H9 (cell line): Measurements from ENCODE around the gene SLC9A4. TPM values are rescaled to one million over a fixed set of nuclear protein-coding genes. Genes with fewer than 3 reads are reported as not detected.

Experiments
- DNase-seq: peaks from one replicate; pipeline ENCODE4 v3.0.0-alpha.2; 2017
- H2AFZ ChIP-seq: one replicate; pipeline ENCODE4 v1.6.1; 2013; ENCODE audit warnings: mild to moderate bottlenecking, low read length, control low read depth, moderate library complexity
- H2AK5ac ChIP-seq: 2 replicates; pipeline ENCODE4 v1.6.1; 2013; ENCODE audit warnings: low read length, control low read depth, mixed read lengths; ENCODE audit not compliant: insufficient read length
- H2BK120ac ChIP-seq: one replicate; pipeline ENCODE4 v1.6.1; 2013; ENCODE audit warnings: low read depth, mild to moderate bottlenecking, low read length, control low read depth, inconsistent platforms; ENCODE audit not compliant: poor library complexity, severe bottlenecking
- H2BK12ac ChIP-seq: 2 replicates; pipeline ENCODE4 v1.6.1; 2013; ENCODE audit warnings: low read length, control low read depth, mixed read lengths, low read depth; ENCODE audit not compliant: insufficient read length
- H2BK15ac ChIP-seq: 2 replicates; pipeline ENCODE4 v1.6.1; 2013; ENCODE audit warnings: low read depth, low read length, control low read depth
- H2BK20ac ChIP-seq: one replicate; pipeline ENCODE4 v1.6.1; 2013; ENCODE audit warnings: low read depth, mild to moderate bottlenecking, low read length, control low read depth, inconsistent platforms; ENCODE audit not compliant: poor library complexity, severe bottlenecking
- H2BK5ac ChIP-seq: 2 replicates; pipeline ENCODE4 v1.6.1; 2013; ENCODE audit warnings: low read length, control low read depth, mixed read lengths; ENCODE audit not compliant: insufficient read length
- H3K14ac ChIP-seq: 2 replicates; pipeline ENCODE4 v1.6.1; 2013; ENCODE audit warnings: low read length, control low read depth; ENCODE audit not compliant: insufficient read depth
- H3K18ac ChIP-seq: 2 replicates; pipeline ENCODE4 v1.6.1; 2013; ENCODE audit warnings: low read depth, mild to moderate bottlenecking, mixed read lengths, low read length, control low read depth; ENCODE audit not compliant: insufficient read length
- H3K23ac ChIP-seq: 2 replicates; pipeline ENCODE4 v1.6.1; 2013; ENCODE audit warnings: low read length, control low read depth, mixed read lengths, low read depth; ENCODE audit not compliant: insufficient read length
- H3K23me2 ChIP-seq: 2 replicates; pipeline ENCODE4 v1.6.1; 2013; ENCODE audit warnings: low read depth, mild to moderate bottlenecking, mixed read lengths, low read length, control low read depth; ENCODE audit not compliant: insufficient read length, poor library complexity, severe bottlenecking
- H3K27ac ChIP-seq: 2 replicates; pipeline ENCODE4 v1.5.1; 2013; ENCODE audit warnings: low read length, control low read depth, mixed read lengths, low read depth; ENCODE audit not compliant: insufficient read length
- H3K27me3 ChIP-seq: 2 replicates; pipeline ENCODE4 v1.6.1; 2013; ENCODE audit warnings: low read length, control low read depth, inconsistent platforms; ENCODE audit not compliant: insufficient read depth
- H3K4ac ChIP-seq: 2 replicates; pipeline ENCODE4 v1.6.1; 2013; ENCODE audit warnings: low read depth, mild to moderate bottlenecking, control low read depth, inconsistent platforms, low read length, moderate library complexity
- H3K4me1 ChIP-seq: 2 replicates; pipeline ENCODE4 v1.6.1; 2013; ENCODE audit warnings: low read length, control low read depth, inconsistent platforms; ENCODE audit not compliant: insufficient read depth
- H3K4me2 ChIP-seq: 2 replicates; pipeline ENCODE4 v1.6.1; 2013; ENCODE audit warnings: low read length, control low read depth, mixed read lengths; ENCODE audit not compliant: insufficient read length, insufficient read depth
- H3K56ac ChIP-seq: 2 replicates; pipeline ENCODE4 v1.6.1; 2013; ENCODE audit warnings: low read depth, mild to moderate bottlenecking, mixed read lengths, low read length, control low read depth; ENCODE audit not compliant: insufficient read length
- H3K79me1 ChIP-seq: 2 replicates; pipeline ENCODE4 v1.6.1; 2013; ENCODE audit warnings: low read depth, mild to moderate bottlenecking, moderate library complexity, low read length, control low read depth, inconsistent platforms; ENCODE audit not compliant: insufficient read depth, poor library complexity, severe bottlenecking
- H3K79me2 ChIP-seq: 2 replicates; pipeline ENCODE4 v1.6.1; 2013; ENCODE audit warnings: low read length, control low read depth, inconsistent platforms; ENCODE audit not compliant: insufficient read depth
- H3K9ac ChIP-seq: 2 replicates; pipeline ENCODE4 v1.6.1; 2013; ENCODE audit warnings: low read length, control low read depth, mixed read lengths; ENCODE audit not compliant: insufficient read length; ENCODE audit errors: extremely low read depth
- H3K9me3 ChIP-seq: one replicate; pipeline ENCODE4 v1.6.1; 2013; ENCODE audit warnings: low read depth, low read length, inconsistent platforms; ENCODE audit not compliant: control insufficient read depth
- H3T11ph ChIP-seq: one replicate; pipeline ENCODE4 v1.6.1; 2013; ENCODE audit warnings: mild to moderate bottlenecking, low read length, control low read depth, inconsistent platforms
- H4K20me1 ChIP-seq: one replicate; pipeline ENCODE4 v1.6.1; 2013; ENCODE audit not compliant: control insufficient read depth, insufficient read length, insufficient read depth
- H4K5ac ChIP-seq: 2 replicates; pipeline ENCODE4 v1.6.1; 2013; ENCODE audit warnings: low read depth, mild to moderate bottlenecking, mixed read lengths, low read length, control low read depth; ENCODE audit not compliant: insufficient read length
- H4K8ac ChIP-seq: replicated peaks from 2 replicates; pipeline ENCODE4 v1.6.1; 2013; ENCODE audit warnings: low read length, control low read depth, mixed read lengths, low read depth; ENCODE audit not compliant: insufficient read length
- H4K91ac ChIP-seq: 2 replicates; pipeline ENCODE4 v1.6.1; 2013; ENCODE audit warnings: low read depth, mild to moderate bottlenecking, moderate library complexity, mixed read lengths, low read length, control low read depth; ENCODE audit not compliant: insufficient read length
- H3K27ac Mint-ChIP-seq, 3 experiments: 2 replicates in 2 of 3; 3 replicates in 1 of 3; pipeline ENCODE4 v1.8.0; 2020 to 2021; ENCODE audit warnings: mixed read lengths in 3 of 3, mild to moderate bottlenecking in 1 of 3, moderate library complexity in 1 of 3
- H3K27me3 Mint-ChIP-seq: 2 replicates; pipeline ENCODE4 v1.8.0; 2021; ENCODE audit warnings: low read depth, mild to moderate bottlenecking, moderate library complexity, mixed read lengths
- H3K36me3 Mint-ChIP-seq, 3 experiments: 2 replicates in 2 of 3; 3 replicates in 1 of 3; pipeline ENCODE4 v1.8.0; 2020 to 2021; ENCODE audit warnings: low read depth in 3 of 3, mixed read lengths in 3 of 3; ENCODE audit not compliant: insufficient read depth in 1 of 3
- H3K4me1 Mint-ChIP-seq, 2 experiments: 2 replicates each; pipeline ENCODE4 v1.8.0; 2020; ENCODE audit warnings: mixed read lengths in 2 of 2
- H3K4me3 Mint-ChIP-seq, 2 experiments: 2 replicates in 1 of 2; 3 replicates in 1 of 2; pipeline ENCODE4 v1.8.0; 2020 to 2021; ENCODE audit warnings: mild to moderate bottlenecking in 2 of 2, mixed read lengths in 2 of 2, moderate library complexity in 1 of 2
- H3K9me3 Mint-ChIP-seq, 2 experiments: 2 replicates in 1 of 2; 3 replicates in 1 of 2; pipeline ENCODE4 v1.8.0; 2020; ENCODE audit warnings: mild to moderate bottlenecking in 2 of 2, mixed read lengths in 2 of 2, moderate library complexity in 1 of 2
- WGBS: extraction: QIAGEN DNeasy Blood & Tissue Kit; methylation state at CpG from one replicate; pipeline ENCODE4 v1.1.7; 2013; ENCODE audit warnings: missing lambda C conversion rate, low lambda C conversion rate, mixed read lengths; ENCODE audit not compliant: insufficient read length; ENCODE audit errors: extremely low coverage; 5-methylcytosine and 5-hydroxymethylcytosine counted together
- total RNA-seq: library from RNA; stranded (reverse); gene quantifications from 2 replicates; pipeline ENCODE4 v1.2.1, GENCODE V29; 2021
- TF ChIP-seq, protein P1 (sequence below): fragments of 200-600 bp; sonication (generic); conservative IDR thresholded peaks from 3 replicates; pipeline ENCODE4 v1.8.0; 2021; ENCODE audit warnings: antibody characterized with exemption, mild to moderate bottlenecking

SLC9A4 gene
- total RNA-seq, 1 experiment from 2014 or later: not detected

- Histone ChIP-seq H3K56ac (no peak overlapping the region), H3T11ph (no peak overlapping the region), H2BK15ac (no peak overlapping the region), H3K9ac (no peak overlapping the region), H3K4me1 (no peaks in the 10 kb centered on the region), H3K79me2 (no peaks in the 10 kb centered on the region), H3K79me1 (no peaks in the 10 kb centered on the region), H4K8ac (no peak overlapping the region), H3K23me2 (no peaks in the 10 kb centered on the region), H2AFZ (no peak overlapping the region), H2BK20ac (no peak overlapping the region), H3K27ac (no peak overlapping the region), H3K9me3 (no peaks in the 10 kb centered on the region), H3K23ac (no peak overlapping the region), H3K4ac (no peak overlapping the region), H3K27me3 (no peaks in the 10 kb centered on the region), H2BK12ac (no peak overlapping the region), H3K4me2 (no peak overlapping the region), H3K18ac (no peak overlapping the region), H2AK5ac (no peak overlapping the region), H4K5ac (no peak overlapping the region), H4K91ac (no peak overlapping the region), H2BK120ac (no peak overlapping the region), H2BK5ac (no peak overlapping the region), H4K20me1 (no peaks in the 10 kb centered on the region), H3K14ac (no peak overlapping the region)
- H3K4me1 Mint-ChIP-seq: no peaks in the 10 kb centered on the region; a peak in 1 of 4 replicates
- no peak overlapping the region for H3K4me3 Mint-ChIP-seq
- WGBS: no CpG with 5 or more reads among the region's 2 CpGs
- no peaks in the 10 kb centered on the region for H3K9me3 Mint-ChIP-seq
- no peaks in the 10 kb centered on the region for H3K36me3 Mint-ChIP-seq
- no peaks in the 10 kb centered on the region for H3K27me3 Mint-ChIP-seq
- no peak overlapping the region for H3K27ac Mint-ChIP-seq
- DNase-seq: no peak
- TF ChIP-seq, protein P1, sequence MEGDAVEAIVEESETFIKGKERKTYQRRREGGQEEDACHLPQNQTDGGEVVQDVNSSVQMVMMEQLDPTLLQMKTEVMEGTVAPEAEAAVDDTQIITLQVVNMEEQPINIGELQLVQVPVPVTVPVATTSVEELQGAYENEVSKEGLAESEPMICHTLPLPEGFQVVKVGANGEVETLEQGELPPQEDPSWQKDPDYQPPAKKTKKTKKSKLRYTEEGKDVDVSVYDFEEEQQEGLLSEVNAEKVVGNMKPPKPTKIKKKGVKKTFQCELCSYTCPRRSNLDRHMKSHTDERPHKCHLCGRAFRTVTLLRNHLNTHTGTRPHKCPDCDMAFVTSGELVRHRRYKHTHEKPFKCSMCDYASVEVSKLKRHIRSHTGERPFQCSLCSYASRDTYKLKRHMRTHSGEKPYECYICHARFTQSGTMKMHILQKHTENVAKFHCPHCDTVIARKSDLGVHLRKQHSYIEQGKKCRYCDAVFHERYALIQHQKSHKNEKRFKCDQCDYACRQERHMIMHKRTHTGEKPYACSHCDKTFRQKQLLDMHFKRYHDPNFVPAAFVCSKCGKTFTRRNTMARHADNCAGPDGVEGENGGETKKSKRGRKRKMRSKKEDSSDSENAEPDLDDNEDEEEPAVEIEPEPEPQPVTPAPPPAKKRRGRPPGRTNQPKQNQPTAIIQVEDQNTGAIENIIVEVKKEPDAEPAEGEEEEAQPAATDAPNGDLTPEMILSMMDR: no peak
Observed at GRCh38 chr2:102438578-102438977, 34.4 kb upstream of the SLC9A4 start.
